SW 1271 (cell line): ENCODE data around the gene LIMK1.
"Not testable (repeated sequence)": the region's sequence is repeated elsewhere in the genome, so short reads cannot be mapped to it uniquely, and the experiment has no call there.

ENCODE experiments used
- DNase-seq, 2 experiments: peaks; one replicate each; lab custom pipeline; 2025; lab: John Stamatoyannopoulos, UW

Gene LIMK1

DNA sequence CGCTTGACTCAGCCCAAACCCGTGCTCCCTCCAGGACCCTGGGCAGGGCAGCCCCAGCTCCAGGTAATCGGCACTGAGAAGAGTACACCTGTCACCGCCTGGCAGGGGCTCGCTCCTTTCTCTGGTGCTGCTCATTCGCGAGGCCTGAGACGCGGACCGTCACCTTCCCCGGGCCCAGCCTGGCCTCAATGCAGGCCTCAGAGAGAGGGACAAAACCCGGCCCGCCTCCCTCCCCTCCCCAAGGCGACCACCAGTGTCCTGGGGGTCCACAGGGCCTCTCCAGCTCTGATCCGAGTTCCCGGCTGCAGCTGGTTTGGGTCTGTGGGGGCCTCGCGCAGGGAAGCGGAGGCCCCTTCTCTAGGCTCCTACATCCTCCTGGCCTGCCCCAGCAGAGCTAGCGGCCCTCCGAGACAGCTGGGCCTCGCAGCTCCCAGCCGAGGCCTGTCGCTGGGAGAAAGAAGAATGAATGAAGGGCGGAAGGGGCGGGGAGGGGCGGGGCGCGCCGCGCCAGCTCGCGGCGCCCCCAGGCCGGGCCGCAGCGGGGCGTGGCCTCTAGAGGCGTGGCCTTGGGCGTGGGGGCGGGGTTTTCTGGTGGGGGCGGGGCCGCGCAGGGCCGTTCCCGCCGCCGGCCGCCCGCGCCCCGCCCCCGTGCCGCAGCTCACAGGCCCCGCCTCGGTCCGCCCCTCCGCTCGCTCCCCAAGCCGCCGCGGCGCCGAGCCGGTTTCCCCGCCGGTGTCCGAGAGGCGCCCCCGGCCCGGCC, at the start of gene LIMK1:
TSS of gene LIMK1 (plus strand) at position 688 of the 760 bp plus-strand sequence. CDS start 187 bp downstream, outside the sequence.
- peak in 1 of 2 experiments; percentile 58 for DNase-seq

DNA sequence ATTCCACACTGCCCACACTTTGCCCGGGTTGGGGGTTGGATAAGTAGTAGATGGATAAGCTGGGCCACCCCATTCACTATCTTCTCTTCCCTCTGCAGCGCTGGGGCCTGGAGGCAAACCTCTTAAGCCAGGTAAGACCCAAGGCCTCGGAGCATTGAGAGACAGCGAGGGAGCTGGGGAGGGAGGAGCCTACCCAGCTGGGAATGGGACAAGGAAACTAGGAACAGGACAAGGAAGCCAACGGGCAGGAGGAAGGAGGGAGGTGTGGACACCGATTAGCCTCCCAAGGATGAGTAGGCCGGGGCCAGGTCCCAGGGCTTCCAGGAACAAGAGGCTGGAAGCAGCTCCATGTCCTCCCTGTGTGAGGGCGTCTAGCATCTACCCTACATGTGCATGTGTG, 46.0 kb upstream of the LIMK1 start:
- no peak for DNase-seq

DNA sequence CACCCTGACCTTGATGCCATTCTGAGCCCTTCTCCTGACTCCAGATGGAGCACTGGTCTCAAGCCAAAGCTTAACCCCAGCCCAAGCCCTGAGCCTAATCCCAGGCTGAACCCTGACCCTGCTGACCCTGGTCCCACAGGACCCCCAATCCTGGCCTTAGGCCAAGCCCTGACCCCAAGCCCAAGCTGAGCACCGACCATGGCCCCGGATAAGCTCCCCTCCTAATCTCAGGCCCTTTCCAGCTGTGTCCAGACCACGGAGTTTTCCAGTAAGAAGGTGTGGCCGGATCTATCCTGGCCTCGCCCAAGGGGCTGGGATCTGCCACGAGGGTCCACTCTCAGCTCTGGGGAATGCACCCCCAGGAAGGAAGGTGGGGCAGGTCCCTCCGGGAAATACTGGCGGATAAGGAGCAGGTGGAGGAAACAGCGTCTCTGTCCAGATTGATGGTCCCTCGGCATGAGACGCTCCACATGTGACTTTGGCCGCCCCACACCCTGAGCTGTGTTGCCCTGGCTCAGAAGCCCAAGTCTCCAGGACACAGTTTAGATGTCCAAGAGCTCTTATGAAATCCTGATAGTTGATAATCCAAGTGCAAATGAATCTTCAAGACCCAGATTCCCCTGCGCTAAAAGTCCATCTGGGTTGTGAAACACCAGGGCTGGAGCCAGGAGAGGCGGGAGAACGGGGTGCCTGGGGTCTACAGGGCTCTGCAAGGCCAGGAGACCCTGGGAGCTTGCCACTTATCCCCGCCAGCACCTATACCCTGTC, 45.2 kb upstream of the LIMK1 start:
- no peak for DNase-seq

DNA sequence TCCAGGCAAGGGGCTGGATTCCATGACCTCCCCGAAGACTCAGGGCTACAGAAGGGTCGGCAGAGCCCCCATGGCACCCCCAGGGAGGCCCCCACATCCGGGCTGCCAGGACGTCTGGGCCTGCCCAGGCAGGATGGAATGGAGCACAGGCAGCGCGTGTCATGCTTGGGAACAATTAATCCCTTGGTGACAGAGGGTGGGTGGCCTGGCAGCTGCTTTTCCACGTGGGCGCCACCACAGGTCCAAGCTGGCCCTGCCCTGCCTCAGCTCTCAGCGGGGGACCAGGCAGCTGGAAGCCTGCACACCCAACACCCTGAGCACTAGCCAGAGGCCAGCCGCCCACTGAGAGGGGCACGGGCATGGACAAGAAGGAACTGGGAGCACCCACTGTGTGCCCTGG, 44.3 kb upstream of the LIMK1 start:
- no peak for DNase-seq

DNA sequence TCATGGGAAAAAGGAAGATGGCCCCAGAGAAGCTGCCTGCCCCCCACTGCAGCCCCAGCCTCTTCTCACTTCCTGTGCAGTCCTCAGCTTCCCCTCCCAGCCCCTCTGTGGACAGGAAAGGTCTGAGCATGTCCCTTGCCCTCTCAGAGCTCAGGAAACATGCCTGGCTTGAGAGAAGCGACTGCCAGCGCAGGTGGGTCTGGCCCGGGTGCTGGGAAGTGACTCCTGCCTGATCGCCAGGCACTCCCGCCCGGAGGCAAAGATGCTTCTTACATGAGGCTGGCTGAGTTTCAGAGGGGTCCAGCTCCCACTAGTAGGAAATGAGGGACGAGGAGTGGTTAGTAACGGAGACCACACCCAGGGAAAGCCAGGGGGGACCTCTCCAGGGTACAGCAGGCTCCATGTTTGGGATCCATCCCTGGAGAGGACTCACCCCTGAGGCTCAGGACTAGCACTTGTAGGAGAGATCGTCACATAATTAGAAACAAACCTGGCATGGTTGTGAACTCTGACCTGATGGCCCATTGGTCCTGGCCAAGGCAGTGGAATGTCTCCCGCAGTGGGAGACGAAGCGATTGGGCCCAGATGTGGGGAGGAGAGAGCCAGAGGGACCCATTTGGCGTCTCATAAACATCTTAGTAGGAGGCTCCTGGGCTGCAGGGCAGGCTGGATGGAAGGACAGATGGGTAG, 43.4 kb upstream of the LIMK1 start:
- DNase-seq = no peak

DNA sequence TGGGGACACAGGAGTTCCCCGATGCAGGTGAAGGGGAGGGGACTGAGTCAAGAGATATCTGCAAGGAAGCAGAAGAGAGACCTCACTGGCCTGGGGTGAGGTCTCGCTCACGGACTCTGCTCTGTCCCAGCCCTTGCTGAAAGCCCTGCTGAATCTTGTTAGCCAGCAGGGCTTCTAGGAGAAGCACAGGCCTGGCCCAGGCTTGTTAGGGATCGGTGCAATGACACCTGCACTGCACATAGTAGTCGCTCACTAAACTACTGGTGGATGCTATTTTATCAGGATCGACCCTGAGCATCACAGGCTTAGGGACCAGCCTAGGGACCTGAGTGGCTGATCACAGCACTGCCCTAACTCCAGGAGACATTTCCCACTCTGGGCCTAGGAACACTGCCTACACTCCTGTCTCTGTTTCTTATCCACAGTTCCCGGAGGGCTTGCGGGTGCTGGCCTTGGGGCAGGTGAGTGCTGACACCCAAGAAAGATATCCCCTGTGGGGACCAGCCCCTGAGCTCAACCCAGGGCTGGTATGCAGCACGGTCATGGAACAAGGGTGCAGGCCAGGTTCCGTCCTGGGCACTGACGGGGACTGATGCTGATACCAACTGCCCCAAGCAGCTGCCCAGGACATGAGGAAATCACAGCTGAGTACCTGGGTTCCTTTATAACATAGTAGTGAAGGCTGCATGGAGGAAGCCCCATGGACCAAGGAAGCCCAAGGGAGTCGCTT, 42.6 kb upstream of the LIMK1 start:
- no peak for DNase-seq

DNA sequence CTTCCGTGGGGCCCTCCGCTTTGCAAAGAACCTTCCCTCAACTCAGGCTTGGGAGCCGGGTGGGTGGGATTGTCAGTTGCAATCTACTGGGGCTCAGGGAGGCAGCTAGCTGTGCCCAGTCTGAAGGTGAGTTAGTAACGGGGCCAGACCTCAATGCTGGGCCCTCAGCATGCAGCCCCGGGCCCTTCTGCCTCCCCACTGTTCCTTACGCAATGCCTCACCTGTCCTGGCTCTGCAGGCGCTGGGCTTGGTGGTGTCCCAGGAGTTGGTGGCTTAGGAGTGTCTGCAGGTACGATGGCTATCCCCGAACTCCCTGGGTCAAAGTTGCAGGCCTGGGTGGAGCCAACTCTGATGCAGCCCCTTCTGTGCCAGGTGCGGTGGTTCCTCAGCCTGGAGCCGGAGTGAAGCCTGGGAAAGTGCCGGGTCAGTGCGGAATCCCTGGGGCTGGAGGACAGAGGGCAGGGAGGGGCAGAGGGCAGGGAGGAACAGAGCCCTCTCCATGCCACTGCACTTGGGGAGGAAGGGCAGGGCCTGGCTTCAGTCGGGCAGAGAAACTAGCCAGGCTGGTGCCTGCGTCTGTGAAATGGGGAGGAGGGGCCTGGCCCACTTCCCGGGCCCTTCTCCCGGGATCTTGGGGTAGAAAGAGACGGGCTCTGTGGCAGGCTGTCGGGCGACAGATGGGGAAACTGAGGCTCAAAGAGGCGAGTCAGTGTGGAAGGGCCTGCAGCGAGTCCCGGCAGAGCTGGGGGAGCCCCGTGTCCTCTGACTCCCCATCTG, 40.7 kb upstream of the LIMK1 start:
- DNase-seq = no peak

DNA sequence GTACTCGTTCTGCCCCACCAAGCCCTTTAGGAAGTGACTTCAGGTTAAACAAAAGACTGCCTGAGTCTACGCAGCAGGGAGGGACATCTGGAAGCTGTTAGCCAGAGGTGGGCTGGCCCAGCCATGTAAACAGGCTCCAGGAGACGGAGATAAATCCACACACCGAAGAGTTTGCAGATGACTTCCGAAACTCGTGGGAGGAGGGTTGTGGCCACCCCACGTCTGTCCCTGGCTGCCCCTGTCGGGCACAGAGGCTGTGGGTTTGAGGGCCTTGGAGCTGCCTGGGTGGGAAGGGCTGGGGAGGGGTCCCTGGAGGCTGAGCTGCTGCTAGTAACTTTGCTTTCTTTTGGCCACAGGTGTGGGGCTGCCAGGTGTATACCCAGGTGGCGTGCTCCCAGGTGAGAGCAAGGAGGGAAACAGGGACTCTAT, 40.1 kb upstream of the LIMK1 start:
- DNase-seq = no peak

DNA sequence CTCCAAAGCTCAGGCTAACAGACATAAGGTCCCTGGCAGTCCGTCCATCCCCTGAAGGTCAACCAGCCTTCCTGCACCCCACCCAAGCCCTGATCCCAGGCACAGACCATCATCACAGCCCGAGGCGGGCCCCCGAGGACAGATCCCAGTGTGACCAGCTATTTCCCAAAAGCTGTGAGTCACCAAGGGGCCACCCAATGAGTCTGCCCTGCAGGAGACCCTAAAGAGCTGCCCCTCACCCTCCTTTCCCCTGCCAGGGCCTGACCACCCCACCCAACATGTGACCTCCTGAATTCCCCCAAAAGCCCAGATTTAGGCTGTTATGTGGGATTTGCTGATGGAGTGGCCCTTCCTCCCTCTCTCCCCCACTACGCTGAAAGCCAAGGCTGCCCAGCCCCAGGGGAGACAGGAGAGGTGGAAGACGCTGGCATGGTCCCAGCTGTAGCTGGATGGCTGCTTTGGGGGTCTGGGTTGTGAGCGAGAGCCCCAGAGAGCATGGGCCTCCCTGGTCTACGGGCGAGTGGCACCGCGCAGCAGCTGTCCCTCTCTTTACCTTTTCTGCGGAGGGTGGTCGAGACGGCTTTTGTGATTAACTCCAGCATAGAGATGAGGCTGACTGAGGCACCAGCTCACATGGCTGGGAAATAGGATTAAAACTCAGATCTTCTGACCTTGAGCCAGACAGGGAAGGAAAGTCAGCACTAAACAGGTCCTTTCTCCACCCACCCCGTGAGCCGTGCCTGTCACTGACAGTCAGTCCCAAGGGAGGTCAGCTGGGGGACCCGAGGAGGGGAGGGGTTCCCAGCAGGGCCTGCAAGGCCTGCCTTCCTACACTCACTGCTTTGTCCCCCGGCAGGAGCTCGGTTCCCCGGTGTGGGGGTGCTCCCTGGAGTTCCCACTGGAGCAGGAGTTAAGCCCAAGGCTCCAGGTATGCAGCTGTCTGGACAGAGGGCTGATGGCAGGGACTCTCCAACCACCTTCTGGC, 38.9 kb upstream of the LIMK1 start:
- no peak for DNase-seq

DNA sequence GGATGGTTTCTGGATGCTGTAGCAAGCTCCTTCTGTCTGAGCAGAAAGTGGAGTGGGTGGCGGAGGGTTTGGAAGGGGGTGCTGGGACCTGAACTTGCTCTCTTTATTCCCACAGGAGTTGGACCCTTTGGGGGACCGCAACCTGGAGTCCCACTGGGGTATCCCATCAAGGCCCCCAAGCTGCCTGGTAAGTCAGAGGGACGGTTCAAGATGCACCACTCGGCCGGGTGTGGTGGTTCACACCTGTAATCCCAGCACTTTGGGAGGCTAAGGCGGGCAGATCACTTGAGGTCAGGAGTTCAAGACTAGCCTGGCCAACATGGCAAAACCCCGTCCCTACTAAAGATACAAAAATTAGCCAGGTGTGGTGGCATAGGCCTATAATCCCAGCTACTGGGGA, 37.0 kb upstream of the LIMK1 start:
- DNase-seq = not testable (repeated sequence)

DNA sequence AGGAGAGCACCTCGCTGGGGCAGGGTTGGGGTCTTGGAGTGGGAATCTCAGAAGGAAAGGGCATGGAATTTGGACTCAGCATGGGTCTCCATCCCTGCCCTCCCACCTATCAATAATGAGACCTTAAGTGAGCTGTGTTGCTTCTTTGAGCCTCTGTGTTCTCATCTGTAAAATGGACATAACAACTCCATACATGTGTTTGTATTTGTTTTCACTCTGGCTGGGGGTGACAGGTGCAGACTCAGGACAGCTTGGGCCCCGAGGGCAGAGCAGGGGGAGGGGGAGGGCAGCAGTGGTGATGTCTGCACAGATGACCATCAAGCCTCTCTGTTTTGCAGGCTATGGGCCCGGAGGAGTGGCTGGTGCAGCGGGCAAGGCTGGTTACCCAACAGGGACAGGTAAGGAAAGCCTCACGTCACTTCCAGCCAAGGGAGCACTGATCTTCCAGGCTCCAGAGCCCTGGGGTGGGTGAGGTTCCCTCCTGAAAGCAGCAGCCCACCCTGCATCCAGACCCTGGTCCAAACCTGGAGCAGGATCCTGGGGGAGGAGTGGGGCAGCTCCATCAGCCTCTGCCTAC, 35.7 kb upstream of the LIMK1 start:
- no peak for DNase-seq

DNA sequence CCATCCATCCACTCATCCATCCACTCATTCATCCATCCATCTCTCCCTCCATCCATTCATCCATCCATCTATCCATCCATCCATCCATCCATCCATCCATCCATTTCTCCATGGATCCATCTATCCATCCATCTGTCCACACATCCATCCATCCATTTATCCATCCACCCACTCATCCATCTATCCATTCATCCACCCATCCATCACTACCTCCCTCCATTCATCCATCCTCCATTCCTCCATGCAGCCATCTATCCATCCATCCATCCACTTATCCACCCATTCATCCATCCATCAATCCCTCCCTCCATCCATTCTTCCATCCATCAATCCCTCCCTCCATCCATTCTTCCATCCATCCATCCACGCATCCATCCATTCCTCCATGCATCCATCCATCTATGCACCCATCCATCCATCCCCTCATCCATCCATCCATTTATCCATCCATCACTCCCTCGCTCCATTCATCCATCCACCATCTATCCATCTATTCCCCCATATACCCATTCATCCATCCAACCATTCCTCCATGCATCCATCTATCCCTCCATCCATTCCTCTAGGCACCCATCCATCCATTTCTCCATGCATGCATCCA, 34.5 kb upstream of the LIMK1 start:
- DNase-seq = no peak

DNA sequence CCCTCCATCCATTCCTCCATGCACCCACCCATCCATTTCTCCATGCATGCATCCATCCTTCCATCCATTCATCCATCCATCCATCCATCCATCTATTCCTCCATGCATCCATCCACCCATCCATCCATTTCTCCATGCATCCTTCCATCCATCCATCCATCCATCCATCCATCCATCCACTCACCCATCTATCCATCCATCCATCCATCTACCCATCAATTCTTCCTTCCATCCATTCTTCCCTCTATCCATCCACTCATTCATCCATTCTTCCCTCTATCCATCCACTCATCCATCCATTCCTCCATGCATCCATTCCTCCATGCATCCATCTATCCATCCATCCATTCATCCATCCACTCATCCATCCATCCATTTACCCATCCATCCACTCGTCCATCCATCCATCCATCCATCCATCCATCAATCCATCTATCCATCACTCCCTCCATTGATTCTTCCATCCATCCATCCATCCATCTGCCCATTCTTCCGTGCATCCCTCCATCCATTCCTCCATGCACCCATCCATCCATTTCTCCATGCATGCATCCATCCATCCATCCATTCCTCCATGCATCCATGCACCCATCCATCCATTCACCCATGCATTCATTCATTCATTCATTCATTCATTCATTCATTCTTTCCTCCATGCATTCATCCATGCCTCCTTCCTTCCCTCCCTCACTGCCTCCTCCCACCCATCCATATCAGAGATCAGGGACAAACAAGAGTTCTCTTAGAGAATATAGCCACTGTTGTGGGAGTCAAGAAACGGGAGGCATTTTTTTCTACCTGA, 33.4 kb upstream of the LIMK1 start:
- no peak for DNase-seq

DNA sequence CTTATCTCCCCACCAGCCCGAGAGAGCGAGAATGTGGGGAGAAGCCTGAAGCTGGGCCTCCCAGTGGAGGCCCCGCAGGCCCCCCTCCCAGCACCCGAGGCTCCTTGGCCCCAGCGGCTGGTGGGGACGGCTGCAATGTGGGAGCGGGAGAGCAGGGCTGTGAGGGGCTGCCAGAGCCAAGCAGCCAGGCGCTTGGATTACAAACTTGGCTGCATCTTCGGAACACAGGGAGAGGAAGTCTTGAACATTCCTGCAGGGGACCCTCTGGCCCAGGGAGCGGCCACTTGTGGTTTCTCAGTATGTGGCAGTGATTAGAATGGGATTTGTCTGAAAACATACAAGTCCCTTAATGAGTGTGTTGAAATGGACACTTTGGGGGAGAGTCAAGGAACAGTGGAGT, 32.4 kb upstream of the LIMK1 start:
- no peak for DNase-seq

DNA sequence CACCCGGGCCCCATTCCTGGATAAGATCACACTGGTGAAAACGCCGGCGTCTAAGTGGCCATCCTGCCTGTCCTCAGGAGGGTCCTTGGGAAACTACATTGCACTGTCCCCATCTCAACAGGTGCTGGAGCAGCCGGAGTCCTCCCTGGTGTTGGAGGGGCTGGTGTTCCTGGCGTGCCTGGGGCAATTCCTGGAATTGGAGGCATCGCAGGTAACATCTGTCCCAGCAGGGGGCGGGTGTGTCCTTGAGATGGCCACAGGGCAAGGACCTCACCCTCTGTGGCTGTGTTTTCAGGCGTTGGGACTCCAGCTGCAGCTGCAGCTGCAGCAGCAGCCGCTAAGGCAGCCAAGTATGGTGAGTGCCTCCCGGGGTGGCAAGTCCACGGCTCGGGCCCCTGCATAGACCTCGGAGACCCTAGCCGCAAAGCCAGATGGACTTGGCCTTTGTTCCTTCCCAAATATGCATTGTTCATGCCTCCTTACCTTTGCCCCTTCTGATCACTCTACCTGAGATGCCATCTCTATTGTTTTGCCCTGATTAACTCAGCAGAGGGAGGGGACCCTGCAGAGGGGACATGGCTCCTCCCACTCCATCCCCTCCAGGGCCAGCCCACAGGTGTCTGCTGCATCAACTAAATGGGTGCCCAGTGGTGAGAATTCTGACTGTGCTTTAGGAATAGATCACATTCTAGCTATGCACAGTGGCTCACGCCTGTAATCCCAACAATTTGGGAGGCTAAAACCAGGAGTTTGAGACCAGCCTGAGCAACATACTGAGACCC, 31.8 kb upstream of the LIMK1 start:
- DNase-seq = peak in 1 of 2 experiments; percentile 20

DNA sequence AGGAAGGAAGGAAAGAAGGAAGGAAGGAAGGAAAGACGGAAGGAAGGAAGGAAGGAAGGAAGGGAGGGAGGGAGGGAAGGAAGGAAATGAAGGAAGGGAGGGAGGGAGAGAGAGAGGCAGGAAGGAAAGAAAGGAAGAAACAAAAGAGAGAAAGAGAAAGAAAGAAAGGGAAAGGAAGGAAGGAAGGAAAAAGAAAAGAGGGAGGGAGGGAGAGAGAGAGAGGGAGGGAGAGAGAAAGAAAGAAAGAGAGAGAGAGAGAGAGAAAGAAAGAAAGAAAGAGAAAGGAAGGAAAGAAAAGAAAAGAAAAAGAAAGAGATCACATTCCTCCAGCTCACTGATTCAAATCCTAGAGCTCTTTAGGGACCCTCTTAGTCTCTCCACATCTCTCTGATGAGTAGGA, 31.0 kb upstream of the LIMK1 start:
- no peak for DNase-seq

DNA sequence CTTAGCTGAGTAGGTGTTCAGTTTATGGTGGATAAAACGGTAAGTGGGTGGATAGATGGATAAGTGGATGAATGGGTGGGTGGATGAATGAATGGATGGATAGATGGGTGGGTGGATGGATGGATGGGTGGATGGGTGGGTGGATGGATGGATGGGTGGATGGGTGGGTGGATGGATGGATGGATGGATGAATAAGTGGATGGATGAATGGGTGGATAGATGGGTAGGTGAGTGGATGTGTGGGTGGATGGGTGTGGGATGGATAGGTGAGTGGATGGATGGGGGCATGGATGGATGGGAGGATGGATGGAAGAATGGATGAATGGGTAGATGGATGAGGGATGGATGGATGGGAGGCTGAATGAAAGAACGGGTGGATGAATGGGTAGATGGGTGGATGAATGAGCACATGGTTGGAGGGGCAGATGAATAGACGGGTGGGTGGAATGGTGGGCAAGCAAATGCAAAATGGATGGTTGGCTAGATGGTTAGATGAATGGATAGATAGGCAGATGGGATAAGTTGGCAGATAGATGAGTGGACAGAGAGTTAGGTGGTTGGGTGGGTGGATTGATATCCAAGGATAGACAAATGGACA, 29.9 kb upstream of the LIMK1 start:
- no peak for DNase-seq
